NCI-H1694 treated with DMSO at 0.1 percent for 48 hours (cell line): ENCODE data around the gene LDAH.

Source experiments
- DNase-seq: peaks from one replicate; lab custom pipeline; 2025; lab: John Stamatoyannopoulos, UW

The LDAH gene

DNA sequence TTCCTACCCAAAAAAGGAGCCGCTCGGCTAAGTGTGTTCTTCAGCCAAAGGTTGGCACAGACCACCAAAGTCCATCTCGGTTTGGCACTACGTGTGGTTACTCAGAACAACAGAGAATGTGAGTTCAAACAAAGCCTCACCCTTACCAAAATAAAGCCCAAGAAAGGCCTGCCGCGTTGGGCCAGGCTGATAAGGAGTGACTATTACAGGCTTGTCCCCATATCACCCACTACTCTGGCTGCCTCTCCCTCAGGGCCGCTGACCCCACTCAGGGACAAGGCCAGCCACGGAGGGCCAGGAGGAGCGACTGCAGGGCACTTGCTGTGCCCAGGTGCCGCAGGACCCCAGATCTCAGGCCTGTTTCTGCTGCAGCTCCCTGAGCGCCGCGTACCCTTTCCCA is 185.8 kb downstream of the LDAH start:
- DNase-seq: no peak

DNA sequence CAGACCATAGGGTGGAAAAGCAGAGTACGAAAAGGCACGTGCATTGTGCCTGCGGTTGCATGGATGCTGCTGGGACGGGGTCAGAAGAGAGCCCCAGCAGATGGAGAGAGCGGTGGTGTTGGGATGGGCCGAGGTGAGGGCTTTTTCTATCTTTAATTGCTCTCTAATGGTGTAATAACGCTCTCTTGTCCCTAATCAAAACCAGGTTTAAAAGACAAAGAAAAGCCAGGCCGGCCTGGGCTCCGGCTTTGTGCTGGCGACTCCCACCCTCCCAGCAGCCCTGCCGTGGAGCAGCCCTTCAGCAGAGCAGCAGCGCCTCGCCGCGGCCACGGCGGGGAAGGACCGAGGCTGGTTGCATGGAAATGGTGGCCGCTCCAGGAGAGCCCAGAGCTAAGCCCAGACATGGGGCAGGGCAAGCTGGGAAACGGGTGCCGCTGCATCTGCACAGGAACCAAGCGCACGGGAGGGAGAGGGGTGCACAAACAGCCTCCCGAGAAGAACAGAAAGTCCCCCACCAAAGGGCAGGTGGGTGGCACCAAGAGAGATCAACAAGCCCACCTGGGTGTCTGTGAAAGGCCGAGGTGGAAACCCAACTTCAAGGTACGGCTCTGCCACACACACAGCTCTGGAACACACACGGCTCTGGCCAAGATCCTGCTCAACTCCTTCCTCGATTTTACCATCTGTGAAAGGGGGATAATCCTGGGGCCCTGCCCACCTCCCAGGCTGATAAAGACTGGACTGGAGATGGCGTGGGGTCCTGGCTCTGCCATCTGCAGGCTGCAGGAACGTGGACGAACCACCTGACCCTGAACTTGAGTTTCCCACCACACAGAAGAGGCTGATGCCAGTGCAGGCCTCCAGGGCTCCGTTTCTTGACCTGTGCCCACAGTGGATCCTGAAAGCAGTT is 187.0 kb downstream of the LDAH start:
- DNase-seq: peak; percentile 91

DNA sequence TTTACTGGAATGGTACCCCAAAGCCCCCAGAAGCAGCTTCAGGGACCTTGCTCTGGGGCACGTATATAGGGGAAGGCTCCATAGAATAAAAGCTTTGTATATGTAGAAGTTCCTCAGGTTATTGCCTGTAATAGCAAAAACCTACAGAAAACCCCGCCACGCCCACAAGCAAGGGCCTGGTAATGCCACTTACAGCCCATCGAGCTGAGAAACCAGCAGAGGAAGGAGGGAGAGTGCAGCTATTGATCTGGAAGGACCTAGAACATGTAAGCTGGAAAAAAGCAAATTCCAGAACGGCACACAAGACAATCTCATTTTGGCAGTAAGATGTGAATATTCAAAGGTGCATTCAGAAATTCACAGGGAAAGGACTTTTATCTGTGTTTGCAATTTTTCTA is 187.8 kb downstream of the LDAH start:
- DNase-seq: peak; percentile 80

DNA sequence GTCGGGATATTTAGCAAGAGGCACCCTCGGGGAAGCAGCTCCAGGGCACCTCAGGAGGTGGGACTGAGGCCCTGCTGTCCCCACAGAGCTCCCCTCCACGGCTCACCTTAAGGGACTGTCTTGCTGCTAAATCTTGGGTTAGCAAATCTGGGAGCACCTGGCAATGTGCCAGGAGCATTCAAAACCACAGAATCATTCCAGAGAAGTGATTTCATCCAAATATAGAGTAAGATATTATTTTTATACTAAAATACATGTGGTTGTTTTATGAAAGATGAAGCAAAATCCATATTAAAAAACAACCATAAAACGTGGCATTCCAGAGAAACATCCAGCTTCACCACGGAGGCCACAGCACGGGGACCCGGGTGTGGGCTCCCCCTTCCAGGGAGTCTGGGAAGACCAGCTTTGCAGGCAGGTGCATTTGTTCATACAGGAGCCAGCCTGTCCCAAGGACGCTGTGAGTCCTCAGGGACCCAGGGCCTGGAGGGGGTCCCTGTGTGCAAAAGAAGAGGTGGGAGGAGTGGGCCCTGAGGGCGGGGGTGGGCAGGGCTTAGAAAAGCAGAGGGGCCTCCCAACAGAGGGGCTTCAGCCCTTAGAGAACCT is 188.3 kb downstream of the LDAH start:
- peak; percentile 63 for DNase-seq
